Loucy (cell line): ENCODE data around the gene SARNP.
A peak's percentile ranks its signal among the peaks of the same experiment; 100 is the strongest.

Source experiments
- H2AFZ ChIP-seq: fragments of 200-600 bp; sonication (generic); 2 replicates; pipeline ENCODE4 v1.6.0; 2016; ENCODE audit warnings: antibody characterized with exemption, mild to moderate bottlenecking, low read length, moderate library complexity
- H3F3A ChIP-seq: fragments of 200-600 bp; 2 replicates; pipeline ENCODE4 v1.6.0; 2016; ENCODE audit warnings: antibody characterized with exemption, low read depth, mild to moderate bottlenecking
- H3K27me3 ChIP-seq: fragments of 200-600 bp; sonication (generic); 2 replicates; pipeline ENCODE4 v1.6.1; 2014; ENCODE audit warnings: low read length, mild to moderate bottlenecking; ENCODE audit not compliant: insufficient read depth, poor library complexity, severe bottlenecking
- H3K36me3 ChIP-seq: fragments of 200-600 bp; sonication (generic); 2 replicates; pipeline ENCODE4 v1.6.1; 2016; ENCODE audit warnings: low read length; ENCODE audit not compliant: insufficient read depth
- H3K4me1 ChIP-seq: fragments of 200-600 bp; sonication (generic); 2 replicates; pipeline ENCODE4 v1.5.1; 2014; ENCODE audit warnings: low read length, mild to moderate bottlenecking; ENCODE audit not compliant: insufficient read depth, poor library complexity, severe bottlenecking
- H3K4me2 ChIP-seq: fragments of 200-600 bp; sonication (generic); 2 replicates; pipeline ENCODE4 v1.6.0; 2014; ENCODE audit warnings: antibody characterized with exemption, low read length, low read depth, mild to moderate bottlenecking; ENCODE audit not compliant: poor library complexity, severe bottlenecking
- H3K4me3 ChIP-seq: fragments of 200-600 bp; sonication (generic); 2 replicates; pipeline ENCODE4 v1.5.1; 2014; ENCODE audit warnings: low read length, mild to moderate bottlenecking, mixed read lengths; ENCODE audit not compliant: poor library complexity, severe bottlenecking
- H3K79me2 ChIP-seq: fragments of 200-600 bp; sonication (generic); 2 replicates; pipeline ENCODE4 v1.6.1; 2014; ENCODE audit warnings: low read length; ENCODE audit not compliant: insufficient read depth
- H3K9ac ChIP-seq: fragments of 200-600 bp; sonication (generic); 2 replicates; pipeline ENCODE4 v1.6.0; 2014; ENCODE audit warnings: mild to moderate bottlenecking, low read depth, low read length, moderate library complexity; ENCODE audit not compliant: poor library complexity, severe bottlenecking
- H3K9me2 ChIP-seq: fragments of 200-600 bp; sonication (generic); replicated peaks from 2 replicates; pipeline ENCODE4 v1.6.1; 2016; ENCODE audit warnings: low read depth, low read length, mixed read lengths
- H3K9me3 ChIP-seq: fragments of 200-600 bp; sonication (generic); 2 replicates; pipeline ENCODE4 v1.6.1; 2014; ENCODE audit warnings: mild to moderate bottlenecking, antibody characterized with exemption, low read length, low read depth; ENCODE audit not compliant: insufficient read depth
- H4K20me1 ChIP-seq: fragments of 200-600 bp; sonication (generic); 2 replicates; pipeline ENCODE4 v1.6.0; 2014; ENCODE audit warnings: antibody characterized with exemption, low read length, mild to moderate bottlenecking; ENCODE audit not compliant: insufficient read depth, poor library complexity, severe bottlenecking
- EZH2phosphoT487 ChIP-seq: fragments of 200-600 bp; IDR thresholded peaks from 2 replicates; pipeline ENCODE4 v1.6.1; 2018; ENCODE audit warnings: antibody characterized with exemption, mild to moderate bottlenecking, moderate library complexity, borderline replicate concordance
- TF ChIP-seq, protein P1 (sequence below): fragments of 200-600 bp; sonication (generic); conservative IDR thresholded peaks from 2 replicates; pipeline ENCODE4 v1.5.1; 2014; ENCODE audit warnings: mild to moderate bottlenecking, antibody characterized with exemption, low read length

The SARNP gene

DNA sequence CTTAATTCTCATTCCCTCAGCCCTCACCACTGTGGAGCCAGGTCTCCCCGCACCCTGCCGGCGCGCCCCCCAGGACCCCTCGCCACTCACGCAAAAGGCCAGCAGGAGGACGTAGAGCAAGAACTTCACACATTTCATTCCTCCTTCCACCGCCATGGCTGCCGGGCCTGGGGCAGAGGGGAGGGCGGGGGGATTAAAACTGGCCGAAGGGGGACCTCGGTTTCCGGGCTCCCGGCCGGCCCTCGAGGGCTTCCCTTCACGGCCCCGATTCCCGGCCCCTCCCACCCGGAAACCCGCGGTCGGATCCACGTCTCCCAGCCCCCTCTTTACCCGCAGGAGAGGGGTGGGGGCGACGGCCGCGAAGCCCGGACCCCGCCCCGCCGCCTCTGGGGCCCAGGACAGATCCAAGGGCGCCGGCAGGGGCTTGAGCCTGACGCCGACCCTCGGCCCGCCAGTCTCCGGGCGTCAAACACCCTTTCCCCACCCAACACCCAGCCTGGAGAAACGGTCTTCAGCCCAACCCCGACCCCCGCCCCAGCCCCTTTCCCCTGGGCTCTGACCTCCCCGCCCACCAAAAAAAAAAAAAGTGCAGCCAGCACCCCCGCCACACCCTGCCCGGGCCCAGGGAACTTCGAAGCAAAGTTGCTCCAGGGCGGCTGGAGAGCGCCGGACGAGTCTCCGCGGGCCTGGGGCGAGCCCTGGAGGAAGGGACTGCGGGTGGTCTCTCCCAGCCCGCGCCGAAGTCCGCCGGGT is 89.2 kb downstream of the SARNP start:
- Histone ChIP-seq H3K4me2 (peak overlapping the region; percentile 76), H3K9me3 (no peaks in the 10 kb centered on the region), H3K36me3 (peaks cover 7% of the 10 kb centered on the region; the same call in 1 of the 2 replicates), H3K4me3 (peak overlapping the region; percentile 80), H3K27me3 (no peaks in the 10 kb centered on the region), H3K4me1 (peaks cover 38% of the 10 kb centered on the region), H3K9me2 (no peaks in the 10 kb centered on the region), H3K79me2 (peaks cover 49% of the 10 kb centered on the region), H4K20me1 (peaks cover 23% of the 10 kb centered on the region), H3K9ac (peak overlapping the region; percentile 94), H2AFZ (no peak overlapping the region), H3F3A (peaks cover 12% of the 10 kb centered on the region)
- TF ChIP-seq EZH2phosphoT487: no peak
- TF ChIP-seq, protein P1, sequence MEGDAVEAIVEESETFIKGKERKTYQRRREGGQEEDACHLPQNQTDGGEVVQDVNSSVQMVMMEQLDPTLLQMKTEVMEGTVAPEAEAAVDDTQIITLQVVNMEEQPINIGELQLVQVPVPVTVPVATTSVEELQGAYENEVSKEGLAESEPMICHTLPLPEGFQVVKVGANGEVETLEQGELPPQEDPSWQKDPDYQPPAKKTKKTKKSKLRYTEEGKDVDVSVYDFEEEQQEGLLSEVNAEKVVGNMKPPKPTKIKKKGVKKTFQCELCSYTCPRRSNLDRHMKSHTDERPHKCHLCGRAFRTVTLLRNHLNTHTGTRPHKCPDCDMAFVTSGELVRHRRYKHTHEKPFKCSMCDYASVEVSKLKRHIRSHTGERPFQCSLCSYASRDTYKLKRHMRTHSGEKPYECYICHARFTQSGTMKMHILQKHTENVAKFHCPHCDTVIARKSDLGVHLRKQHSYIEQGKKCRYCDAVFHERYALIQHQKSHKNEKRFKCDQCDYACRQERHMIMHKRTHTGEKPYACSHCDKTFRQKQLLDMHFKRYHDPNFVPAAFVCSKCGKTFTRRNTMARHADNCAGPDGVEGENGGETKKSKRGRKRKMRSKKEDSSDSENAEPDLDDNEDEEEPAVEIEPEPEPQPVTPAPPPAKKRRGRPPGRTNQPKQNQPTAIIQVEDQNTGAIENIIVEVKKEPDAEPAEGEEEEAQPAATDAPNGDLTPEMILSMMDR: no peak

DNA sequence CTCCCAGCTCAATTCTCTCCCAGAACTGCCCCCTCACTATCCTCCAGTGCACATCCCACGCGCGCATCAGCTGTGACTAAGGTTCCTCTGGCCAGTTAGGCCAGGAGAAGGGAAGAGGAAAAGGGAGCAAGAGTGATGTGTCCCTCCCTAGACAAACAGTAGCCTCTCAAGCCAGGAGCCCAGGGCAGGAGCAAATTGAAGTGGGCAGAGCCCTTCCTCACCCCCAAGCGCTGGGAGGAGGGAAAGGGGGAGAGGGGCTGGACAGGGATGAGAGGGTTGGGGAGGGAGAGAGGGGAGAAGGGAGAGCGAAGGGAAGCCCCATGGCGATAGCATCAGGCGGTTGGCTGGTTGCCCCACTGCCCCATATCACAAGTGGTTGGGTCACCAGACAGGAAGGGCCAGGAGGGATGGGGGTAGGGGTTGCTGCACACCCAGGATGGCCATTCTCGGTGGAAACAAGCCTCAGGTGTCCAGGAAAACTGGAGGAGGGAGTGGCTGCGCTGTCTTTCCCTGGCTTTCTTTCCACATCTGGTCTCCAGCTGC is 89.8 kb downstream of the SARNP start:
- Histone ChIP-seq H3K36me3 (peaks cover 7% of the 10 kb centered on the region; the same call in 1 of the 2 replicates), H3K4me2 (peak overlapping the region; percentile 76), H3K9ac (peak overlapping the region; percentile 94), H3K9me3 (no peaks in the 10 kb centered on the region), H3K4me1 (peaks cover 38% of the 10 kb centered on the region), H3K4me3 (peak overlapping the region; percentile 80), H3K79me2 (peaks cover 49% of the 10 kb centered on the region), H2AFZ (no peak overlapping the region), H3F3A (peaks cover 12% of the 10 kb centered on the region), H3K27me3 (no peaks in the 10 kb centered on the region), H3K9me2 (no peaks in the 10 kb centered on the region), H4K20me1 (peaks cover 23% of the 10 kb centered on the region)
- TF ChIP-seq, protein P1: no peak
- TF ChIP-seq EZH2phosphoT487: no peak

DNA sequence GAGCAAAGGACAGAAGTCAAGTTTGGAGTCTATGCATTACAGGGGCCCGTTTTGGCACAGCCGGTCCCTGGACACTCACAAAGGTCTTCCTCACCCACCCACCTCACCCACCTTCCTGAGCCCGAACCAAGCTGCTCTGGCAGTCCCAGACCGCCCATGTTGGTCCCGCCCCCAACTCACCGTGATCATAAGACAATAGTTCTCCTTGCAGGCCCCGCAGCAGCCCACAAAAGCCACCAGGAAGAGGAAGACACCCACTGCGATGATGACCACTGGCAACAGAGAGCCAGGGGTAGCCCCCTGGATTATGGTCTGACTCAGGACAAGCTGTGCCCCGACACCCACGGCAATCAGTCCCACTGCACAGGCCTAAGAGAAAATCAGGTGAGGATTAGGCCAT is 90.6 kb downstream of the SARNP start:
- Histone ChIP-seq H3K9me2 (no peaks in the 10 kb centered on the region), H3K79me2 (peaks cover 43% of the 10 kb centered on the region), H2AFZ (no peak overlapping the region), H3K9me3 (no peaks in the 10 kb centered on the region), H3F3A (peaks cover 12% of the 10 kb centered on the region), H3K9ac (peak overlapping the region; percentile 94), H3K4me2 (peak overlapping the region; percentile 76), H3K36me3 (peaks cover 7% of the 10 kb centered on the region; the same call in 1 of the 2 replicates), H3K4me3 (peak overlapping the region; percentile 80), H3K27me3 (no peaks in the 10 kb centered on the region), H4K20me1 (peaks cover 23% of the 10 kb centered on the region), H3K4me1 (peaks cover 32% of the 10 kb centered on the region)
- no peak for TF ChIP-seq EZH2phosphoT487
- TF ChIP-seq, protein P1: no peak
